Kidney epithelial cell (primary cell): Measurements from ENCODE around the gene NF1. TPM values are rescaled to one million over a fixed set of nuclear protein-coding genes. Genes with fewer than 3 reads are reported as not detected.

Experiments used
- DNase-seq: peaks from one replicate; pipeline ENCODE4 v3.0.0-alpha.2; 2010; ENCODE audit warnings: low read depth
- H3K27me3 ChIP-seq: 2 replicates; pipeline ENCODE4 v1.6.0; 2011; ENCODE audit warnings: low read length; ENCODE audit not compliant: control insufficient read depth, insufficient read depth
- H3K36me3 ChIP-seq: 2 replicates; pipeline ENCODE4 v1.5.1; 2011; ENCODE audit warnings: low read length; ENCODE audit not compliant: control insufficient read depth, insufficient read depth
- H3K4me3 ChIP-seq: 2 replicates; pipeline ENCODE4 v1.5.1; 2011; ENCODE audit warnings: low read depth, mild to moderate bottlenecking, control low read depth, low read length
- total RNA-seq: library from RNA; depleted of rRNA; stranded (reverse); fragments of >200 nt; gene quantifications from 2 replicates; pipeline ENCODE4 v1.2.3, GENCODE V29; 2015
- TF ChIP-seq, protein P1 (sequence below): IDR thresholded peaks from 2 replicates; pipeline ENCODE4 v1.5.1; 2011; ENCODE audit warnings: mild to moderate bottlenecking, moderate library complexity, low read length, control low read depth, inconsistent platforms; ENCODE audit not compliant: insufficient read depth, poor library complexity, severe bottlenecking

The NF1 gene
- total RNA-seq, 1 donor from 2014 or later = 49.6 TPM

DNA sequence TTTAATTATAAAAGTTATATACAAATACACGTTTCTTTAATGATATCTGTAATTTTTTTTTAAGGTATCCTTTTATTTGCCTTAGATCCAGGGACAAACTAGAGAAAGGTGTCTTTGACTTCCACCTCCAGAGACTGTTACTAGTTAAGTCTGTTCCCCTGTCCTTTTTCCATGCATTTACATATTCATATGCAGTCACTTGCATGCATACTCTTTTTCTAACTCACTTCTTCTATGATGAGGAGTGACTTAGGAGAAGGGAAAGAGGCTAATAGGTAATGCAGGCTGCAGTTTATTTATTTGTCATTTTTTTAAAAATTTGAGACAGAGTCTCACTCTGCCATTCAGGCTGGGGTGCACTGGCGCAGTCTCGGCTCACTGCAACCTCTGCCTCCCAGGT is 141.4 kb downstream of the NF1 start:
- H3K27me3 ChIP-seq = no peaks in the 10 kb centered on the region
- TF ChIP-seq, protein P1, sequence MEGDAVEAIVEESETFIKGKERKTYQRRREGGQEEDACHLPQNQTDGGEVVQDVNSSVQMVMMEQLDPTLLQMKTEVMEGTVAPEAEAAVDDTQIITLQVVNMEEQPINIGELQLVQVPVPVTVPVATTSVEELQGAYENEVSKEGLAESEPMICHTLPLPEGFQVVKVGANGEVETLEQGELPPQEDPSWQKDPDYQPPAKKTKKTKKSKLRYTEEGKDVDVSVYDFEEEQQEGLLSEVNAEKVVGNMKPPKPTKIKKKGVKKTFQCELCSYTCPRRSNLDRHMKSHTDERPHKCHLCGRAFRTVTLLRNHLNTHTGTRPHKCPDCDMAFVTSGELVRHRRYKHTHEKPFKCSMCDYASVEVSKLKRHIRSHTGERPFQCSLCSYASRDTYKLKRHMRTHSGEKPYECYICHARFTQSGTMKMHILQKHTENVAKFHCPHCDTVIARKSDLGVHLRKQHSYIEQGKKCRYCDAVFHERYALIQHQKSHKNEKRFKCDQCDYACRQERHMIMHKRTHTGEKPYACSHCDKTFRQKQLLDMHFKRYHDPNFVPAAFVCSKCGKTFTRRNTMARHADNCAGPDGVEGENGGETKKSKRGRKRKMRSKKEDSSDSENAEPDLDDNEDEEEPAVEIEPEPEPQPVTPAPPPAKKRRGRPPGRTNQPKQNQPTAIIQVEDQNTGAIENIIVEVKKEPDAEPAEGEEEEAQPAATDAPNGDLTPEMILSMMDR = no peak
- H3K4me3 ChIP-seq = no peak overlapping the region
- H3K36me3 ChIP-seq = peaks cover 2% of the 10 kb centered on the region
- DNase-seq = no peak

DNA sequence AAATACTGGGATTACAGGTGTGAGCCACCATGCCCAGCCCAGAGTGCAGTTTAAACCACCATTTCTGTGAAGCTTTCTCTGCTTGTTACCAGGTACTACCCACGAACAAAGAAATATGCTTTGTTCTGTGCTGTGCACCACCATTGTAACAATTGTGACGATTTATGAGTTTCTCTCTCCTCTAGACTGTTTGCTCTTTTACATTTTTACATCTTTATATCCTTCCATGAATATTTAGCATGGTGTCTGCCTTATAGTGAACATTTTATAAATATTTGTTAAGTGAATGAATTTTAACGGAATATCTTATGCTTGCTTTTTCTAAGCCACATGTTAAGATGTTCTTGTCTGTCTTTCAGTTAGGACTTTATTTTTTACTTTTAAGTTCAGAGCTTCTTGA is 141.9 kb downstream of the NF1 start:
- Histone ChIP-seq H3K27me3 (no peaks in the 10 kb centered on the region), H3K36me3 (peaks cover 2% of the 10 kb centered on the region), H3K4me3 (no peak overlapping the region)
- TF ChIP-seq, protein P1 = no peak
- no peak for DNase-seq

DNA sequence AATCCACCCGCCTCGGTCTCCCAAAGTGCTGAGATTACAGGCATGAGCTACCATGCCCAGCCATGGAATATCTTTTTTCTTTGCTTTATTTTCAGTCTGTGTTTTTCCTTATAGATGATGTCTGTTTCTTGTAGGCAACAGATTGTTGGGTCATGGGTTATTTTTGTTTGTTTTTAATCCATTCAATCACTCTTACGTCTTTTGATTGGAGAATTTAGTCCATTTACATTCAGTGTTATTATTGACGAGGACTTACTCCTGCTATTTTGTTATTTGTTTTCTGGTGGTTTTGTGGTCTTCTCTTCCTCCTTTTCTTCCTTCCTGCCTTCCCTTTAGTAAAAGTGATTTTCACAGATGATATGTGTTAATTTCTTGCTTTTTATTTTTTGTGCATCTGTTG is 146.3 kb downstream of the NF1 start:
- no peaks in the 10 kb centered on the region for H3K27me3 ChIP-seq
- TF ChIP-seq, protein P1 = no peak
- H3K36me3 ChIP-seq = no peaks in the 10 kb centered on the region
- no peak overlapping the region for H3K4me3 ChIP-seq
- DNase-seq = no peak

DNA sequence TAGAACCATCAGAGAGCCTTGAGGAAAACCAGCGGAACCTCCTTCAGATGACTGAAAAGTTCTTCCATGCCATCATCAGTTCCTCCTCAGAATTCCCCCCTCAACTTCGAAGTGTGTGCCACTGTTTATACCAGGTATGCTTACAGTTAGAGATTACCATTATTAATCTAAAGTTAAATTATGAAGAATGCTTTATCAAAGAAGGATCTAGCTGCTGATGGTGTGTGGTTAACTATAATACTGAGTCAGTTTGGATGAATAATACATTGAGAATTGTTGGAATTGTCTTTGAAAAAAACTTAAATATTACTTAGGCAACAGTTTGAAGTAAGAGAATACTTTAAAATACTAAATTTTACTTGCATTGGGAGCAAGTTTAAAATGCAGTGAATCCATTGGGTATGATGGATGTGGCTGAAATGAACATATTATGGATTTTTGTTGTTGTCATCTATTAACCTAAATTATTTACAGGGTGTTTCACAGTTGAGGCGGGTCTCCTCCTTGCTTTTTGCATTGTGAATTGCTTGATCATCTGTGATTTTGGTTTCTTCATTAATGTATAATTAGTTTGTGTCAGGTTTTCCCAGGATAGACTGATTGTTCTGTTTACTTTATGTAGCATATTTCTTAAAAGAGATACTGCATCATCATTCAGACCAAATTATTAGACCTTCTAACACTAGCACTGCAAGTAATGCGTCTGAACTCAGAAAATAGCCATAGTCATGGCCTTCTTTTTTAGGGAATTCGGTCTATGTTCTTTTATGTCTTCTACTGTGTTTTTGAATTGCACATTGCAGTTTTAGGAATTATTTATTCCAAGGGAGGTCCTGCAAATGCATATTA is 154.4 kb downstream of the NF1 start:
- no peaks in the 10 kb centered on the region for H3K27me3 ChIP-seq
- H3K36me3 ChIP-seq = no peaks in the 10 kb centered on the region
- DNase-seq = peak; percentile 7
- H3K4me3 ChIP-seq = no peak overlapping the region
- TF ChIP-seq, protein P1 = no peak

DNA sequence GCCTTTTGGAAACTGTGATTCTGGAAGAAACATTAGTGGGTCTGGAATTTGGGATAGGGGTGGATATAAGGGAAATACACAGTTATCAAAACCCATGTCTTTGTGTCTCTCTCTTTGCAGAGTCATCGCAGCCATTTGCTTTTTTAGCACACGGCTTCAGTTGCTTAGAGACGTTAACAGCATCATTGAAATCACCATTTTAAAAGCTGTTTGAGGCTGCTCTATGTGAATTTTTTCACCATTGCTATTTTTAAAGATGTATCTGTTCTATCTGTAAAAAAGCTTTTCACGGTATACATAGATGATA is 155.0 kb downstream of the NF1 start:
- no peak for DNase-seq
- no peaks in the 10 kb centered on the region for H3K27me3 ChIP-seq
- TF ChIP-seq, protein P1 = no peak
- no peaks in the 10 kb centered on the region for H3K36me3 ChIP-seq
- no peak overlapping the region for H3K4me3 ChIP-seq

DNA sequence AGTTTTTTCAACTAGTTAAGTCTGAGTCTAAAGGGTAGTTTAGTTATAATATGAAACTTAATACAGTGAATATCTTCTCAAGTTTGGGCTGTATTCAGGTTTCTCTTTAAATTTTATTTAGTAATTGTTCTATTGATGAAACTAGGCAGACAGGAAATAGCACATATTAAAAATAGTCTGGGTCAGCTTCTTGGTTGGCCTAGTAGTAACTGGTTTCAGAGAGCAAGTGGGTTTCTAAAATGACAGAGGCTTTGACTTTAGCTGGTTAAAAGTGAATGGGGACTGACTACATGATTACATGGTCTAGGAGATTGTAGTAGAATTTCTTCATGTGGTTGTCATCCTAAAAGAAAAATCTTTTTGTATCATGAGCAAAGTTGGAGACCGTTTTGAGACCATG is 155.5 kb downstream of the NF1 start:
- H3K36me3 ChIP-seq = no peaks in the 10 kb centered on the region
- no peak for DNase-seq
- H3K4me3 ChIP-seq = no peak overlapping the region
- no peaks in the 10 kb centered on the region for H3K27me3 ChIP-seq
- TF ChIP-seq, protein P1 = no peak
